ENCODE measurements around the gene SPAG16. TPM values are rescaled to one million over a fixed set of nuclear protein-coding genes. Genes with fewer than 3 reads are reported as not detected.

The SPAG16 gene
- total RNA-seq, 4 donors from 2014 or later = 25.6 to 37.5 (median 26.3) TPM

- no peak for DNase-seq (ENCODE audit: low spot score in 2 of 2)
- TF ChIP-seq POLR2A (IDR thresholded peaks at IDR 0.05) = no peak
- intact Hi-C loops (cut with DNase I; ENCODE audit: low total_unique reads) = no loop called here
- no peak overlapping the region for H3K4me3 ChIP-seq (ENCODE audit: low read depth, poor library complexity, severe bottlenecking)
- WGBS, 2 donors = 20 to 31% methylated on average over 3 of the region's 3 CpGs
These were observed 1094.3 kb downstream of the SPAG16 start for GRCh38 chr2:214378455-214379103.

DNA sequence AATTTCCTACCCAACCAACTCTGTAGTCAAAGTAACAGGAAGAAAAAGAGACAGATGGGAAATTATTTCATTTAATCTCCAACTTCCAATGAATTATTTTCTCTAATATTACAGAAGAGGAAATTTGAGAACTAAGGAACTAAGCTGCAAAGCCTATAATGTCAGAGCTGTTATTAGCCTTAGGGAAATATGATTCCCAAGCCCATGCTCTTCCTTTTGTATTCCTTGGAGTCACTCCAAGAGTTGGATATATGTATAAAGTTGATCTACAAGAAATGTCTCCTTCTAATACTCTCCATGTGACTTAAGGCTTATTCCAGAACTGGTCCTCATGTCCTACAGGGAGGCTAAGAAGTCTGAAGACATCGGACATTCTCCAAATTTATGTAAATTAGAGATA, 1095.0 kb downstream of the SPAG16 start:
- intact Hi-C loops (cut with DNase I; ENCODE audit: low total_unique reads) = no loop called here
- 54 to 79% methylated on average over 1 of the region's 1 CpG for WGBS, 2 donors
- TF ChIP-seq CTCF (IDR thresholded peaks at IDR 0.05) (no peak), POLR2A (IDR thresholded peaks at IDR 0.05) (no peak)
- H3K4me3 ChIP-seq (ENCODE audit: low read depth, poor library complexity, severe bottlenecking) = no peak overlapping the region
- DNase-seq (ENCODE audit: low spot score in 2 of 2) = no peak

DNA sequence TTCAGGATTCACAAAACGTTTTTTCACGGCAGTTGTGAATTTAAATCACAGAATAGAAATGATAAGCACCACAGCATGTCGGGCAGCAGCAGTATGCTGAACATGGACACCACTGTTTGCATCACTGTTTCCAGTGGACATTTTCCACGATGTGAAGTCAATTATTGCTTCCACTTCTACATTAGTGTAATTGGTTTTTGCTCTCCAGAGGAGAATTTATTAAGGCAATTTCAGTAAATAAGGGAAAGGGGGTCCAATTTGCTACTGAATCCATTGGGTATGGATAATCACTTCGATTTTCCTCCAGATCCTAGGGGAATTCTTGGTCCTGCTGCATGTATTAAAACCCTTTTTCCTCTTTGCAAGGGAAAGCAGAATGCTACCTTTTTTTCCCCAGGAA, 1096.4 kb downstream of the SPAG16 start:
- WGBS, 2 donors = 78 to 79% methylated on average over 5 of the region's 5 CpGs
- no peak for DNase-seq (ENCODE audit: low spot score in 2 of 2)
- TF ChIP-seq POLR2A (IDR thresholded peaks at IDR 0.05) = no peak
- intact Hi-C loops (cut with DNase I; ENCODE audit: low total_unique reads) = no loop called here
- no peak overlapping the region for H3K4me3 ChIP-seq (ENCODE audit: low read depth, poor library complexity, severe bottlenecking)

DNA sequence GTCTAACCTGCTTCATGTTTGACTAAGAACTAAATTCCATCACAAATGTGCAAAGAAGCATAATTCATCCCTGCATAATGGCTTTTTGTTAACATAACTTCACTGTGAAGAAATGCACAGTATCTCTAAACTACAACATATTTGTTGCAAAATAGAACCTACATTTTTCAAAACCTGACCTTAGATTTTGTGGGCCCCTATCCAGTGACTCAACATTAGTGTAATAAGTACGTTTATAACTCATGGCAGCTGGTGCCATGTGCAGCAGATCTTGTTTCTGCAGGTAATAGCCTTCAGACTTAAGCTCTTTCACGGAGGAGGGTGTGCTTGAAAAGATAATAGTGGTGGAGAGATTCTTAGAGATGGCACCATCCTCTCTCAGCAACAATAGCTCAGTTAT, 1098.0 kb downstream of the SPAG16 start:
- TF ChIP-seq POLR2A (IDR thresholded peaks at IDR 0.05) (no peak), CTCF (IDR thresholded peaks at IDR 0.05) (no peak)
- intact Hi-C loops (cut with DNase I; ENCODE audit: low total_unique reads) = no loop called here
- no peak for DNase-seq (ENCODE audit: low spot score in 2 of 2)
- WGBS, 2 donors = 53 to 54% methylated on average over 2 of the region's 2 CpGs
- H3K4me3 ChIP-seq (ENCODE audit: low read depth, poor library complexity, severe bottlenecking) = no peak overlapping the region

DNA sequence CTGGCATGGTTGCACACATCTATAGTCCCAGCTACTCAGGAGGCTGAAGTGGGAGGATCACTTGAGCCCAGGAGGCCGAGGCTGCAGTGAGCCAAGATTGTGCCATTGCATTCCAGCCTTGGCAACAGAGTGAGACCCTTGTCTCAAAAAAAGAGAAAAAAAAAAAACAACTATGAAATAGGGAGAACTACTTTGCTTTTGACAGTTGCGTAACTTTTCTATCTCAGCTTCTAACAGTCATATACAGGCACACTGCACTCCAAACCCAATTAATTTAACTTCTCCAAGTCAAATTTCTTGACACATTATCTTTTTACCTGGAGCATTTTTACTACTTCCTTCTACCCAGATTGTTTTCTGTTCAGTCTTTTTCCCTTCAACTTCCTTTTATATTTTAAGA, 1102.5 kb downstream of the SPAG16 start:
- no peak for DNase-seq (ENCODE audit: low spot score in 2 of 2)
- TF ChIP-seq CTCF (IDR thresholded peaks at IDR 0.05) (no peak), POLR2A (IDR thresholded peaks at IDR 0.05) (no peak)
- 87 to 89% methylated on average over 2 of the region's 2 CpGs for WGBS, 2 donors
- intact Hi-C loops (cut with DNase I; ENCODE audit: low total_unique reads) = no loop called here
- H3K4me3 ChIP-seq (ENCODE audit: low read depth, poor library complexity, severe bottlenecking) = no peak overlapping the region

GRCh38 chr2:214389334-214389733, 1105.1 kb downstream of the SPAG16 start:
- DNase-seq (ENCODE audit: low spot score in 2 of 2) = no peak
- intact Hi-C loops (cut with DNase I; ENCODE audit: low total_unique reads) = no loop called here
- H3K4me3 ChIP-seq (ENCODE audit: low read depth, poor library complexity, severe bottlenecking) = no peak overlapping the region
- no peak for TF ChIP-seq CTCF (IDR thresholded peaks at IDR 0.05)
- TF ChIP-seq POLR2A (IDR thresholded peaks at IDR 0.05) = no peak

- no peak overlapping the region for H3K4me3 ChIP-seq (ENCODE audit: low read depth, poor library complexity, severe bottlenecking)
- intact Hi-C loops (cut with DNase I; ENCODE audit: low total_unique reads) = no loop called here
- no peak for TF ChIP-seq POLR2A (IDR thresholded peaks at IDR 0.05)
- TF ChIP-seq CTCF (IDR thresholded peaks at IDR 0.05) = no peak
- DNase-seq (ENCODE audit: low spot score in 2 of 2) = no peak
These were observed 1109.5 kb downstream of the SPAG16 start for GRCh38 chr2:214393796-214394195.
